Stimulated activated CD8-positive, alpha-beta memory T cell treated with anti-CD3 and anti-CD28 coated beads, Interleukin-12 subunit alpha, Interleukin-12 subunit beta, amount 100 ng/mL, for 24 hours (primary cell): Measurements from ENCODE around the gene PPP1R26.
"Not testable (repeated sequence)": the region's sequence is repeated elsewhere in the genome, so short reads cannot be mapped to it uniquely, and the experiment has no call there.

ENCODE experiments used
- DNase-seq: peaks from one replicate; pipeline ENCODE4 v3.0.0-alpha.2; 2020; ENCODE audit errors: extremely low read depth

Gene PPP1R26

GRCh38 chr9:135505406-135506187 is 26.0 kb downstream of the PPP1R26 start:
- DNase-seq: no peak

GRCh38 chr9:135506327-135507103 is 26.9 kb downstream of the PPP1R26 start:
- DNase-seq: no peak

- DNase-seq: no peak
Measured at GRCh38 chr9:135507104-135508035, 27.8 kb downstream of the PPP1R26 start.

GRCh38 chr9:135508211-135508820 is 28.7 kb downstream of the PPP1R26 start:
- DNase-seq: no peak

- DNase-seq: no peak
Measured at GRCh38 chr9:135509458-135509857, 29.9 kb downstream of the PPP1R26 start.

- DNase-seq: no peak
Measured at GRCh38 chr9:135512241-135512603, 32.6 kb downstream of the PPP1R26 start.

- no peak for DNase-seq
Measured at GRCh38 chr9:135512904-135513303, 33.3 kb downstream of the PPP1R26 start.

GRCh38 chr9:135513351-135513846 is 33.8 kb downstream of the PPP1R26 start:
- DNase-seq: no peak

GRCh38 chr9:135513906-135514305 is 34.3 kb downstream of the PPP1R26 start:
- not testable (repeated sequence) for DNase-seq

- no peak for DNase-seq
Measured at GRCh38 chr9:135514342-135515082, 34.9 kb downstream of the PPP1R26 start.

GRCh38 chr9:135515083-135515951 is 35.7 kb downstream of the PPP1R26 start:
- DNase-seq: no peak

GRCh38 chr9:135516132-135516860 is 36.7 kb downstream of the PPP1R26 start:
- DNase-seq: no peak

- DNase-seq: no peak
Measured at GRCh38 chr9:135517407-135517822, 37.8 kb downstream of the PPP1R26 start.

- DNase-seq: no peak
Measured at GRCh38 chr9:135519179-135519971, 39.8 kb downstream of the PPP1R26 start.

GRCh38 chr9:135520916-135521607 is 41.5 kb downstream of the PPP1R26 start, which contains the start of gene LCN1:
Gene LCN1, plus strand, starts transcription at chr9:135521440. Its CDS starts 58 bp downstream, at chr9:135521498.
- DNase-seq: no peak

GRCh38 chr9:135521608-135522095 is 42.1 kb downstream of the PPP1R26 start:
- no peak for DNase-seq
